ENCODE measurements around the gene MIS12. TPM values are rescaled to one million over a fixed set of nuclear protein-coding genes. Genes with fewer than 3 reads are reported as not detected.

The MIS12 gene
- total RNA-seq, 1 experiment from 2014 or later: 14.7 TPM

- Histone ChIP-seq H3K36me3 (ENCODE audit: control insufficient read depth in 1 of 2, insufficient read depth in 2 of 2, low read length in 2 of 2) (no peaks in the 10 kb centered on the region), H3K9me2 (ENCODE audit: insufficient read depth) (no peaks in the 10 kb centered on the region), H3K4me1 (ENCODE audit: control insufficient read depth in 1 of 2, insufficient read depth in 2 of 2, low read length in 2 of 2) (peaks cover 12 to 22% of the 10 kb centered on the region in 2 experiments), H3K27ac (ENCODE audit: low read depth, low read length) (no peak overlapping the region), H3K27me3 (ENCODE audit: insufficient read depth, low read length) (no peaks in the 10 kb centered on the region), H3K9ac (ENCODE audit: low read length) (no peak overlapping the region), H3K4me2 (ENCODE audit: low read length) (no peak overlapping the region), H3K79me2 (ENCODE audit: insufficient read depth, low read length) (no peaks in the 10 kb centered on the region), H3K9me3 (ENCODE audit: control insufficient read depth in 1 of 2, insufficient read depth in 1 of 2, low read depth in 1 of 2, low read length in 2 of 2) (no peaks in the 10 kb centered on the region), H4K20me1 (ENCODE audit: insufficient read depth) (no peaks in the 10 kb centered on the region), H3K4me3 (replicated peaks in 1 of 2; ENCODE audit: low read depth in 1 of 2, low read length in 2 of 2) (no peak overlapping the region), H2AFZ (ENCODE audit: low read depth, low read length, poor library complexity, severe bottlenecking) (no peak overlapping the region)
- ATAC-seq (no peak), DNase-seq (ENCODE audit: low read depth, low spot score) (no peak)
- no TSS peak for BruUV-seq (replicated peaks)
- ChIA-PET RAD21 (ENCODE audit: low non-redundant PET in 1 of 2, low total read pairs in 2 of 2, uncharacterized antibody in 2 of 2, unreplicated experiment in 2 of 2) (no interaction called here), POLR2A (no interaction called here), CTCF (no interaction called here)
- TF ChIP-seq TCF7L2 (IDR thresholded peaks at IDR 0.05; ENCODE audit: borderline replicate concordance, extremely low read depth, insufficient read depth, insufficient read length) (no peak), REST (IDR thresholded peaks at IDR 0.05; ENCODE audit: low read depth) (no peak), RAD21 (IDR thresholded peaks at IDR 0.05; ENCODE audit: low read depth) (no peak), MAX (IDR thresholded peaks at IDR 0.05) (no peak), EGR1 (IDR thresholded peaks at IDR 0.05; ENCODE audit: low read depth) (no peak), FOSL1 (IDR thresholded peaks at IDR 0.05; ENCODE audit: low read depth) (no peak), CTCF (IDR thresholded peaks at IDR 0.05 in 2 of 3, conservative IDR thresholded peaks at IDR 0.05 in 1 of 3; ENCODE audit: borderline replicate concordance in 1 of 3, insufficient read depth in 1 of 3, low read depth in 2 of 3, low read length in 2 of 3) (no peak), CBX3 (IDR thresholded peaks at IDR 0.05; ENCODE audit: low read depth) (no peak), SRF (IDR thresholded peaks at IDR 0.05; ENCODE audit: low read depth) (no peak), SP1 (IDR thresholded peaks at IDR 0.05; ENCODE audit: low read depth) (no peak), JUND (IDR thresholded peaks at IDR 0.05) (no peak), ZNF274 (IDR thresholded peaks at IDR 0.05; ENCODE audit: low read depth, low read length) (no peak), POLR2A (IDR thresholded peaks at IDR 0.05; ENCODE audit: borderline replicate concordance, extremely low read depth, insufficient read depth, insufficient read length) (no peak), YY1 (IDR thresholded peaks at IDR 0.05; ENCODE audit: extremely low read depth, insufficient replicate concordance, low read depth, low read length) (no peak), ELF1 (IDR thresholded peaks at IDR 0.05; ENCODE audit: borderline replicate concordance, low read depth) (no peak), EZH2 (IDR thresholded peaks at IDR 0.05) (no peak)
- intact Hi-C loops (cut with micrococcal nuclease): no loop called here
Observed at GRCh38 chr17:5530265-5531084, 44.1 kb downstream of the MIS12 start.
